ENCODE results near the gene LPCAT3.

The LPCAT3 gene

GRCh38 chr12:6998715-6999451 lies 19.4 kb downstream of the LPCAT3 start:
- no peak for FAIRE-seq
- no peak for DNase-seq (ENCODE audit: insufficient read length, low spot score)
- TF ChIP-seq POLR2A (IDR thresholded peaks at IDR 0.05; ENCODE audit: low read depth, low read length) = no peak

DNA sequence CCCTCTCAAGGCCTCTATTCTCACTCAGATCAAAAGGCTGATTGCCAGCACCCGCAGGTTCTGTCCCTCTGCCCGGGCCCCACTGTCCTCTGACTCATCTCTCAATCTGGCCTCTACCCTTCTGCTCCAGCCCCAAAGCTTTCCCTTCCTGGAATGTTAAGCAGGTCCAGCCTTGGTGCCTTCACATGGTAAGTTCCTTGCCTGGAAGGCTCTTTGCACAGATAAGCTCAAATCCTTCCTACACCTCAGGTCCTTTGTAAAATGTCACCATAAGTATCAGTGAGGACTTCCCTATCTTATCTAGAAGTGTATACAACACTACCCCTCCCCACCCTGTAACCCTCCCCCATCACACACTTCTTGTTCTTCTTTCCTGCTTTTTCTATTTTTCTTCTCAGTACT lies 22.2 kb downstream of the LPCAT3 start:
- no peak for TF ChIP-seq POLR2A (IDR thresholded peaks at IDR 0.05; ENCODE audit: low read depth, low read length)
- FAIRE-seq (no peak), DNase-seq (ENCODE audit: insufficient read length, low spot score) (peak; percentile 64)

DNA sequence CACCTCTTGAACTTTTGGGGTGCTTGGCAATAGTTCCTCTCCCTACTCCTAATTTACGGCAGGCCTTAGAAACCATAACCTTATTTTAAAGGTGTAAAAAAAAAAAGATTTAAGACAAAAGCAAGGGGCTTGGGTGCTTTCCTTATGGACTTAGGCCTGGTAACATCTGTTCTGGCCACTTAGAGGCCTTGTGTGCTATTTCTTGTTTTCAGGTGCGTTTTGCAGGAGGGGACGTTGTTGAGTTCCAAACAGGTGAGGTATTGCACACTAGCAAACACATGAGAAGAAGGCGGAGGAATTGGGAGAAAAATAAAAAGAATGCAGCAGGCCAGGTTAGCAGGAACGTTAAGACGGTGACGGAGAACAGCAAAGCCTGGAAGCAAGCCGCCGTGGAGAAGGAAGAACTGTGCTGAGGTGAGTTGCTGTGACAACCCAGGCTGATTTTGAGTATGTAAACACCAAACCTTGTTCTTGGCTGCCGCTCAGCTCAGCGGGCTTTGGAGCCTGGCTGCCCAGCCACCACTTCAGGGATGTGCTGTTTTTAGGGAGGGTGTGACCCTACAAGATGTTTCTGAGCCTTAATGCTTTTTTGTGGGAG lies 30.2 kb downstream of the LPCAT3 start:
- TF ChIP-seq POLR2A (IDR thresholded peaks at IDR 0.05; ENCODE audit: low read depth, low read length) = no peak
- DNase-seq (ENCODE audit: insufficient read length, low spot score) = no peak
- no peak for FAIRE-seq

DNA sequence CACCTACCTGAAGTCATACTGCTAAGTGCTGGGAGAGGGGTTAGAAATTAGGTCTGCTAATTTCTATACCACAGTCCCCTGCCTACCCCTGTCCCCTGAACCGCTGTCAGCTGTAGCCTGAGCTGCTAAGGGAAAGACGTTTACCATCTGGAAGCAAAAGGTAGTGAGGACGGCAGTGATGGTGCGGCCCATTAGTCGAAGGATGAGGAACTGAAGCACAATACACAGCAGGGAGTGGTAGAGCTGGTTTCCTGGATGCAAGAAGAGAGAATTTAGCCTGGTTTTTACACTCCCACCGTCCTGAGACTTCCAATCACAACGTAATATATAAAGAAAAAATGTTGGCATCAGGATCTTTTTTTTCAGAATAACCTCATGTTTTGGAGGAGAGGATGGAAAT lies 35.7 kb downstream of the LPCAT3 start:
- TF ChIP-seq POLR2A (IDR thresholded peaks at IDR 0.05; ENCODE audit: low read depth, low read length) = no peak
- DNase-seq (ENCODE audit: insufficient read length, low spot score) (no peak), FAIRE-seq (no peak)

DNA sequence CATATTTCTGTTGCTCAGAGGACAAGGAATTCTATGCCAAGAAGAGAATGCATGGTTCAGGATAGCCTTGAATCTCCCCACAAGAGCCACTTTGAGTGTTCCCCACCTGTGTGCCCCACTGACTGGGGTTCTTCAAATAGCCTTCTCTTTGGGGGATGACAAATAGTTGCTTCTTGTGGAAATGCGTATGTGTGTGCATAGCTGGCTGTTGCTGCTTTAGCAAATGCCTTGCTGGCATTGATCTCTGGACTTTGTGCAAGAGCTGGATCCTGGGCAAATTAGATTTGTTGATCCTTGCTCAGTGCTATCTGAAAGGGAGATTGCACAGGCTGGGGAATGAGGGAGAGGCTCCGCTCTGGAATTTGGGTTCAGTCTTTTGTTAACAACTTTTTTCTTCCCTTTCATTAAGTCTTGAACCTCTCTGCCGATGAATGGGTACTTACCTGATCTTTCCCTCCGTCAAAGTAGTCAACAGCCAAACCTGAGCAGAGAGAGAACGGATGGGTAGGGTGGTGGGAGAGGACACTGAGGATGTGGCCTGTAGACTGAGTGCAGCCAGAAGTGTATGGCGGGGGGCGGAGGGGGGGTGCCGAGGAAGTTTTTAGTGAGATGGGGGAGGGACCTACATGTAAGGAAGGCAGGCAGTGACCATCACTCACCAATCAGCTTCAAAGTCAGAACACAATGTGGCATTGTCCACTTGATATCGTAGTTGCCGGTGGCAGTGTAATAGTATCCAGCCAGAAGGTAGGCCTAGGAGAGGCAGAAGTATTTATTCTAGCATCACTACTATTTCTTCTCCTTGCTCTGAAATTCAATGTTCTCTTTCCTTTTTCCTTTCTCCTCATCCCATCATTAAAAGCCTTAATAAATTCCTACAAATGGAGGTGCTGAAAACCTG lies 36.9 kb downstream of the LPCAT3 start:
- FAIRE-seq = no peak
- TF ChIP-seq POLR2A (IDR thresholded peaks at IDR 0.05; ENCODE audit: low read depth, low read length) = no peak
- DNase-seq (ENCODE audit: insufficient read length, low spot score) = no peak

GRCh38 chr12:6980740-6981139 lies 37.5 kb downstream of the LPCAT3 start:
- FAIRE-seq (no peak), DNase-seq (ENCODE audit: insufficient read length, low spot score) (no peak)
- TF ChIP-seq POLR2A (IDR thresholded peaks at IDR 0.05; ENCODE audit: low read depth, low read length) = no peak

GRCh38 chr12:6980075-6980474 lies 38.2 kb downstream of the LPCAT3 start:
- no peak for TF ChIP-seq POLR2A (IDR thresholded peaks at IDR 0.05; ENCODE audit: low read depth, low read length)
- no peak for DNase-seq (ENCODE audit: insufficient read length, low spot score)
- no peak for FAIRE-seq

DNA sequence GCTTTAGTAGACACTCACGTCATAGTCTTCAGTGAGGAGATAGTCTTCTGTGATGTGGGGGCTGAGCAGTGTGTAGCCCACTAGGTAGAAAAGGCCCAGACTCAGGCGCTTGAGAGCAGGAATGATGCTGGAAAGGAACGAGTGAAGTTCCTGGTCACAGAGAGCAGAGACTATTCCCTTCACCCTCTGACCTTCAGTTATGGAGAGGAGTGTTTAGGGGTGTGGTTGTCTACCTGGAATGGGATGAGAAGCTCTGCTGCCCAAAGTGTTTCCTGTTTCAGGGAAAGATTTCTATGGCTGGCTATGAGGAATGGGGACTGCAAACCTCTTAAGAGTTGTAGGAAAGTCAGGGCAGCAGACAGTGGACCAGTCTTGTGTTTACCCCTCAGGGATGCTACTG lies 38.8 kb downstream of the LPCAT3 start:
- DNase-seq (ENCODE audit: insufficient read length, low spot score) = no peak
- TF ChIP-seq POLR2A (IDR thresholded peaks at IDR 0.05; ENCODE audit: low read depth, low read length) = no peak
- FAIRE-seq = no peak

DNA sequence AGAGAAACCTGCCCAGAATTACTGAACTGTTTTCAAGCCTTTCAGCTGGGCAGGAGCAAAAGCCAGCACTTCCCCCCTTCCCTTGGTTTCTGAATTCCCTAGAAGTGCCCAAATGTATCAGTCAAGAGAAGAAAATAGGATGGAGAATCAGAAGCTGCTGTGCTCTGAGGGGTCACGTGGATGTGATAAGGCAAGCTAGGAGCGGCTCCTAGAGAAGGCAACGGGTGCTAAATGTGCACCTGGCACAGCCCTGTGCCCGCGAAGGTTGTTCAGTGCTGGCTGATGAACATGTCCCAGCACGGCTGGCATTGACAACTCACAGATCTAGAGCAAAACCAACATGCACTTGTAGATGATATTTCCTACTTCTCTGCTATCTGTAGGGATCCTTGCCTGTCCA lies 39.3 kb downstream of the LPCAT3 start:
- DNase-seq (ENCODE audit: insufficient read length, low spot score) (no peak), FAIRE-seq (no peak)
- TF ChIP-seq POLR2A (IDR thresholded peaks at IDR 0.05; ENCODE audit: low read depth, low read length) = no peak

DNA sequence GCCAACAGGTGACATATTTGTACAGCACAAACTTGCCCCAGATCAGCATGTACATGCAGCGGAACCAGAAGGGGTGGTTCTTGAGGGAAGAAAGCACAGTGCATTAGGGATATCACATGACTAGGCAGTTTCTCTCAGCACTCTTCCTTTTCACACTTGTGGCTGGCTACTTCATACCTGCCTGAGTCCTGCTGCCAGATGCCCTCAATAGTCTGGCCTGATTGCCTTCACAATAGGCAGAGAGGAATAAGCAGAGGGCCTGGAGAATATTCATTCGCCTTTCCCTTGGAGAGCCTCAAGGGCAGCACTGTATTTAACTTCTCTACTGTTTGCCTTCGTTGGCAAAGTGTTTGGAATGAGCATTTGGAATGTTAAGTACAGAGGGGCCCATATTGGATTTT lies 39.7 kb downstream of the LPCAT3 start:
- DNase-seq (ENCODE audit: insufficient read length, low spot score) = no peak
- no peak for FAIRE-seq

DNA sequence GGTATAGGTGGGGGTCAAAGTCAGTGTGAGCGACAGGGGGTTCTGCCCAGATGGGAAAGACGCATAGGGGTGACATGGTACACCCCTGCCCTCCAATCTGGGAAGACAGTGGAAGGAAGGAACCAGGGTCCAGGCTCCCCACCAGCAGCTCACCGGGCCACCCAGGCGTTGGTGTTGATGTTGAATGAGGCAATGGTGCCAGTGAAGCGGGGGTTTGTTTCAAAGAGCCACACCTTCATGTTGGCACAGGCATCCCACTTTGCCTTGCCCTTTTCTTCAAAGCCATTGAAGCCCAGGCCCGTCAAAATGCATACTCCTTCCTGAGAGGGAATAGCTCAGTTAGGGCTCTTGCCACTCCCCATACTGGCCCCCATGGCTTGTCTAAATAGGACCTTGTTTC lies 40.1 kb downstream of the LPCAT3 start:
- no peak for TF ChIP-seq POLR2A (IDR thresholded peaks at IDR 0.05; ENCODE audit: low read depth, low read length)
- FAIRE-seq (no peak), DNase-seq (ENCODE audit: insufficient read length, low spot score) (no peak)

More for the DNA sequence above, 39.7 kb downstream of the LPCAT3 start:
- TF ChIP-seq POLR2A (IDR thresholded peaks at IDR 0.05; ENCODE audit: low read depth, low read length) = no peak

GRCh38 chr12:6977653-6978052 lies 40.6 kb downstream of the LPCAT3 start:
- DNase-seq (ENCODE audit: insufficient read length, low spot score) = no peak
- no peak for TF ChIP-seq POLR2A (IDR thresholded peaks at IDR 0.05; ENCODE audit: low read depth, low read length)
- FAIRE-seq = no peak

DNA sequence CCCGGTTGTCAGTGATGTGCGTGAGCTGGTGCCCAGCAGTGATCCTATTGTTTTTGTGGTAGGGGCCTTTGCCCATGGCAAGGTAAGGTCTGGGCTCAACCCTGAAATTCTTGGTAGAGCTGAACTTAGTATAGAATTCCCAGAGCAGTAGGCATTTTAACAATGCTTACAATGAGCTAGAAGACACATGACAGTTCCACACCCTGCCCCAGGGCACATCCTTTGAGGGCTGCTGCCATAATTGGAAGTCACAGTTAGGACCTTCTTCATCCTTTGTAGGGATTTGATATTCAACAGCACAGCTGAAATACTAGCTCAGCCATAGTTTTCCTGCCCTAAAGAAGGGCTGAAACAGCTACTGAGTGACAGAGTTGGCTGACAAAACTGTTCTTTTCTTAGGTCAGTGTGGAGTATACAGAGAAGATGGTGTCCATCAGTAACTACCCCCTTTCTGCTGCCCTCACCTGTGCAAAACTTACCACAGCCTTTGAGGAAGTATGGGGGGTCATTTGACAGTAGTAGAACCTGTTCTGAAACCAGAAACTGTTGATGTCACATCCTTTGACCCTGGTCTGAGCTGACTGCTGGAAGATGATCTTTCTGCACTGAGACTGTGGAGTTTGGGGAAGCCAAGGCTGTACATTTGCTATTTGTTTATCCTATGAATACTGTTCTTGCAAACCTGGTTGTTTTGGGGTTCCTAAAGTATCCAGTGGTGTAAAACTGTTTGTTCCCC lies 42.8 kb downstream of the LPCAT3 start:
- FAIRE-seq (no peak), DNase-seq (ENCODE audit: insufficient read length, low spot score) (no peak)
- no peak for TF ChIP-seq POLR2A (IDR thresholded peaks at IDR 0.05; ENCODE audit: low read depth, low read length)

GRCh38 chr12:6974180-6974579 lies 44.1 kb downstream of the LPCAT3 start:
- no peak for DNase-seq (ENCODE audit: insufficient read length, low spot score)
- FAIRE-seq = no peak
- TF ChIP-seq POLR2A (IDR thresholded peaks at IDR 0.05; ENCODE audit: low read depth, low read length) = no peak
